NCI-H146 treated with DMSO at 0.1 percent for 48 hours (cell line): ENCODE data around the gene MAN1B1.
"Not testable (repeated sequence)": the region's sequence is repeated elsewhere in the genome, so short reads cannot be mapped to it uniquely, and the experiment has no call there.

Source experiments
- DNase-seq: peaks from one replicate; lab custom pipeline; 2025; ENCODE audit not compliant: unreplicated experiment; lab: John Stamatoyannopoulos, UW

The MAN1B1 gene

DNA sequence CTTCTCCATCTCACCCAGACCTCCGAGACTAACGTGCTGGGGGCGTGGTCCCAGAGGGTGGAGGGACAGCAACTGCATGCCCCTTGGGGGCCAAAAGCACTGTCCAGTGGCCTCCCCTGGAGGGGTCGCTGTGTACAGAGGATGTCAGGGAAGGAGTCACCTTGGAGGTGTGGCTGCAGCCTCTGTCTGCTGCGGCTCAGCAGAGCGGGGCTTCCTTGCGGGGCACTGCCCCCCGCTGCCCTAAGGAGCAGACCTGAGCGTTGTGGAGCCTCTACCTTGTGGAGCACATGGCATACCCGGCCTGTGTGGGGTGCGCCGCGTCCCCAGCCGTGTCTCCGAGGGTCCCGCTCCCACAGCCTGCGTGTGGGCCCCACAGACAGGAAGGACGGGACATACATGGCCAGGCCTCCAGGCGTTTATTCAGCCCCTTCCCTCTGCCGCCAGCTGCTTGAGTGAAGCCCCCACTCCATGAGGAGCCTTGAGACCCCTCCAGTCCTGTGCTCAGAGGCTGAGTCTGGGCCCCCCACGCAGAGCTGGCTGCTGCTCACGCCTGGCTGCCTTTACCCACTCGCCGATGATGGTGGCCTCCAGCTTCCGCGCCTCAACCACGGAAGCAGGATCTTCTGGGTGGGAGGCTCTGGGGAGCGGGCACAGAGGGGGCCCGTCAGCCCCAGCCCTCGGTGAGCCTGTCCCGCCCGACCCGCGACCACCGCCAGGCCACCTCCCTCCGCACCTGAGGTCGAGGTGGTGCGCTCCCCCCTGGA, 23.5 kb downstream of the MAN1B1 start:
- DNase-seq: no peak

DNA sequence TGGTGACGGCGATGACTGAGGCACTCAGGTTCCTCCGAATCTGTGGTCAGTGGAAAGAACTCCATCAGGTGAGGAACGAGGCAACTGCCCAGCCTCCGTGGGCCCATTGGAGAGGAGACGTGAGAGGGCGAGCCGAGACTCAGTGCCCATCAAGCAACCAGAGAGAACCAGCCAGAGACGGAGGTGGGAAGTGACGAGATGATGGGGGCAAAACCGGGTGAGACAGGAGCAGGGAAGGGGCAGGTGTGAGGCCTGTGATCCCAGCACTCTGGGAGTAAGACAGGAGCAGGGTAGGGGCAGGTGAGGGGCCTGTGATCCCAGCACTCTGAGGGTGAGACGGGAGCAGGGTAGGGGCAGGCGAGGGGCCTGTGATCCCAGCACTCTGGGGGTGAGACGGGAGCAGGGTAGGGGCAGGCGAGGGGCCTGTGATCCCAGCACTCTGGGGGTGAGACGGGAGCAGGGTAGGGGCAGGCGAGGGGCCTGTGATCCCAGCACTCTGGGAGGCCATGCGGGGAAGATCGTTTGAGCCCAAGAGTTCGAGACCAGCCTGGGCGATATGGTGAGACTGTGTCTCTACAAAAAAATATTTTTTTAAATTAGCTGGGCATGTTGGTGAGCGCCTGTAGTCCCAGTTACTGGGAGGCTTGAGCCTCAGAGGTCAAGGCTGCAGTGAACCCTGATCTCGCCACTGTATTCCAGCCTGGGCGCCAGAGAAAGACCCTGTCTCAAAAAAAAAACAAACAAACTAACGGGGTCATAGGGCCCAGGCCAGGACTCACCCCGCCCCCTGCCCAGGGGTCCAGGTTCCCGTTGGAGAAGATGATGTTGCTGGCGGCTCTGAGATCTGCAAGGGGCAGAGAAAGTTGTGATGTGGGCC, 24.4 kb downstream of the MAN1B1 start:
- no peak for DNase-seq

DNA sequence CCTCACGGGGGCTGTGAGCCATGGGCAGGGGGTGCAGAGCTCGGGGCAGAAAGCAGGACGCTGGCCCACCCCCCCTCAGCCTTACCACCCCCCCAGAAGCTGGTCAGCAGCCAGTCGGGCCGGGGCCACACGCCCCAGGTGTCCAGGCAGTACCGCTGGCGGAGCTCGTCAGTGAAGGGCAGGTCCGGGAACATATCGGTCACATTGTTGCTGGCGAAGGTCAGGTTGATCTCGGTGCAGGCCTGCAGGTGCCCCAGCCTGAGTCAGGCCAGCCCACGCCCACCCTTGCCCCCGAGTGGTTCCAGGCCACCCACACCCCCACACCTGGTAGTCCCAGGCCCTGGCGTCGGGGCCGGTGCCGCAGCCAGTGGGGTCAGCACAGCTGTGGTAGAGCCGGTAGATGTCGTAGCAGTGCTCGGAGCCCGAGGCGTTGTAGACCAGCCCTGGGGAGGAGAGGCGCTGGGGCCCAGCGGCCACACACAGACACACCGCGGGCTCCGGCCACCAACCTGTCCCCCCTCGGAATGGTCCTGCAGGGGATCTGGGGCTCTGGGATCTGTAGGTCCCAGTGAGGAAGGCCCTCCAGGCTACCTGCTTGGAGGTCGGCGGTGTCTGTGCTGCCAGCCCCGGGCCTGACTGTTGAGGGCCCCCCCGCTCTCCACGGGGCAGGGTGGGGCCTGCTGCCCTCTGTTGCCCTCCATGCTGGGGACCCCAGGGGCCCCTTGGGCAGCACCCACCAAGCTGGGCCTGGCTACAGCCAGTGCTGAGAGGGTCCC, 25.2 kb downstream of the MAN1B1 start:
- no peak for DNase-seq

DNA sequence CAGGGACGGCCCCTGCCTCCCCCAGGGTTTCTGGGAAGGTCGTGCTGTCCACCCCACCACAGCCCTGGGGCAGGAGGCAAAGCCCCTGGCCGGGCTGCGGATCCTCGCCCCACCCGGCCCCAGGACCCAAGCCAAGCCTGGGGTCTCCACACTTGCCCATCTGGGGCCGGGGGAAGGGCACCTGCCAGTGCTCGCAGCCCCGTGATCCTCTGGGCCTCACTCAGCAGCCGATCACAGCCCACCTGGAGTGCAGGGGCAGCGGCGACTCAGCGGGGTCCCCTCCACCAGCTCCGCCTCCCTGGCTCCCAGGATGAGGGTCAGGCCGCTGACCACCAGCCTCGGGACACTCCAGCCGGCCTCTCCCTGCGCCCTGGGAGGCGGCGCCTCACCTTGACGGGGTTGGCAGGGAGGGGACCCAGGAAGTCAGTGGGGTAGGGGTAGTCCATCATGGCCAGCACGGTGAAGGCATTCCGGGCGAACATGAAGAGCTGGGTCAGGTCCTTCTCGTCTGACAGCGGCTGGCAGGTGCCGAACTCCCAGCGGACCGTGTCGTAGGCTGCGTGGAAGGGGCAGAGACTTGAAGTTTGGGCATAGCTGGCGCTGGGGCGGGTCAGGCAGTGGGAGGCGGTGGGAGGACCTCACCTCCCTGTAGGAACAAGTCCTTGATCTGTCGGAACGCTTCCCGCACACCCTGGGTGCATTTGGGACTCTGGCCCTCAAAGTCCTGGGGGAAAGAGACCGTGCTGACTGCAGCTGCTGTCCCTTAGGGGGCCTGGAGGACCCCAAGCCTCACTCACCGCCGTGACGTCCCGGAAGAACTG, 26.0 kb downstream of the MAN1B1 start:
- no peak for DNase-seq

DNA sequence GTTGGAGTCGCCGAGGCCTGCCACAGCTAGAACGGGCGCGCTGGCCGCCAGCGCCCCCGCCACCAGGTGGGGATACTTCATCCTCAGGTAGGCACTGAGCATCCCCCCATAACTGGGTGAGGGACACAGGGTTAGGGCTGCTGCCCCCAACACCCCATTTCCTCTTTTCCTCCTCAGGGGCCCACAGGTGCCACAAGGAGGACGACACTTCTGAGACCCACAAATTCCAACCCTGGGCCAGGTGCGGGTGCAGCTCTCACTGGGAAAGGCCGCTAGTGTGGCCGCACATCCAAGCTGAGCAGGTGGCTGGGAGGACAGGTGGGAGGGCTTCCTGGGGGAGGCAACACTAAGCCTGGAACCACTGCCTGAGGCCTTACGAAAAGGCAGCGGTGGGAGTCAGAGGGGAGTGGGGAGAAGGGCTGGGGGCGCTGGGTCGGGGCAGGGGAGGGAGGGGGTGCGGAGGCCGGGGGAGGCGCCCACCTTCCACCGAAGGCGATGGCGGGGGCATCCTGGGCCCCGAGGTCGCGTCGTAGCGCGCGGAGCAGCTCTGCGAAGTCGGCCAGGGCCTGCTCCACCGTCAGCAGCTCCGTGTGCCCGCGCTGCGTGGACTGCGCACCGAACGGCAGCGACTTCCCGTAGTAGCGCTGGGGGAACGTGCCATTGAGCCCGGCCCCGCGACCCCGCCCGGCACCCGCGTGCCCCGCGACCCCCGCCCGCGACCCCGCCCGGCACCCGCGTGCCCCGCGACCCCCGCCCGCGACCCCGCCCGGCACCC, 26.8 kb downstream of the MAN1B1 start:
- no peak for DNase-seq

DNA sequence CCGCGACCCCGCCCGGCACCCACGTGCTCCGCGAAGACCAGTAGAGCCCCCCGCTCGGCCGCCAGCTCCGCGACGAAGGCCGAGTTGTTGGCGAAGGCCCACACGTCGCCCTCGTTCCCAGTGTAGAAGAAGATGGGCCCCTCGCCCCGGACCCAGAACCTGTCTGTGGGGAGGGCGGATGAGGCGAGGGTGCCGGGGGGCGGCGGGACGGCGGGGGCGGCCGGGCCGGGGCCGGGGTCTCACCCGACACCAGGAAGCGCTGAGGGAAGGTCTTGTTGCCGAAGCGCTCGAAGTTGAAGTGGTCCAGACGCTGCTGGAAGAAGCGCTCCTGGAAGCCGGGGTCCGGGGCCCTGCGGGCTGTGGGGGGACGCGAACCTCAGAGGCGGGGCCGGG, 27.4 kb downstream of the MAN1B1 start:
- no peak for DNase-seq

DNA sequence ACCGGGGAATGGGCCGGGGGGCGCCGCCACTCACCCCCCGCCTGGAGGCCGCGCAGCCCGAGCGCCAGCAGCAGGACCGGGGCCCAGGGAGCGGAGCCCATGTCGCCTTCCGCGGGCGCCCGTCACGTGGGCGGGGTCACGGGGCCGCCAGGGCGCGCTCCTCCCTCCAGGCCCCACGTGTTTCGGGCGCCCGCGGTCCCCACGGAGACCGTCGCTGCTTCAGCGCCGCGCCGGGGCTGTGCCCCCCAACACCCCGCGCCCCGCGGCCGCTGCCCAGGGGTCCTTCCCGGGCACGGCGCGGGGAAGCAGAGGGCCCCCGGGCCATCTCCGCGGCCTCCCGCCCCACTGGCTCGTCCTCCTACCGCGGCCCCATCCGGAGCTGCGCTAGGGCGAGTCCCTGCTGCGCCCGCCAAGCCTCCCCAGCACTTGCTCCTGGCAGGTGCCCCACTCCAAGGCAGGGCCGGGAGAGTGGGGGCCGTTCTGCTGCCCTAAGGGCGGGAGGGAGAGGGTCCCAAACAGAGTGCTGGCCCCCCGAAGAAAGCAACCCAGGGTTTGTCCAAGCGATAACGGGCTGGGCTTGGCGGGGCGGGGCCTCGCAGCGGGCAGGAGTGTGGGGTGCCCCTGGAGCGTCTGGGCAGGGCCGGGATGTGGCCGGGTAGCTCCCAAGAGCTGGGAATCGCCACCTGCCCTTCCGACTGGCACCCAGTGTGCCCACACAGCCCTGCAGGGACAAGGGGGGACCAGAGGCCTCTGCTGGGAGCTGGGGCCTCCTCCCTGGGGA, 28.0 kb downstream of the MAN1B1 start, which contains the start of gene DPP7:
TSS of gene DPP7 (minus strand) at position 121 of the 781 bp plus-strand sequence. CDS start at position 101, 20 bp downstream.
- DNase-seq: peak; percentile 6

DNA sequence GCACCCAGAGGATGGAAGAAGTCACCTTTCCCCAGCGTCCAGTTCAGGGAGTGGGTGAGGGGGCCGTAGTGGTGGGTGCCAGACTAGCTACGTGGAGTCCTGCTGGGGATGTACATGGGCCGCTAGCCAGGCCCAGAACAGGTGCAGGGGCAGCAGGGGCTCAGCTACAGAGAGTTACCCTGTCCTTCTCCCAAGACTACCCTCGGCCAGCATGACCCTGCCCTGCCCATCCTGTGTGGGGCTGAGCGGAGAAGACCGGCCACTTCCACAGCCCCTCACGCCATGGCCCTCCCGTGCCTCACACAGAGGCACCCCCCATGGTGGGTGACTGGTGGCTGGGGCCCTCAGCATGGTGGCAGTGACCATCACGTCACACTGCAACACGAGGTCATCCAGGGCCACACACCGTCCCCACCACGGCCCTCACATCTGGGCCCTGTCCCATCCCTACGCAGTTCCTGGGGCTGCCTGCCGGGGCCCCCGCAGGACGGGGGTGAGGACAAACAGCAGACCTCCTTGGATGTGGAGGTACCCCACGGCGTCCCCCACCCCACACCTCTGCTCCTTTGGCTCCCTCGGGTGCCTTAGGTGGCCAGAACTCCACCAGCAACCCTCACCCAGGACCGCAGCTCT, 28.7 kb downstream of the MAN1B1 start:
- no peak for DNase-seq

DNA sequence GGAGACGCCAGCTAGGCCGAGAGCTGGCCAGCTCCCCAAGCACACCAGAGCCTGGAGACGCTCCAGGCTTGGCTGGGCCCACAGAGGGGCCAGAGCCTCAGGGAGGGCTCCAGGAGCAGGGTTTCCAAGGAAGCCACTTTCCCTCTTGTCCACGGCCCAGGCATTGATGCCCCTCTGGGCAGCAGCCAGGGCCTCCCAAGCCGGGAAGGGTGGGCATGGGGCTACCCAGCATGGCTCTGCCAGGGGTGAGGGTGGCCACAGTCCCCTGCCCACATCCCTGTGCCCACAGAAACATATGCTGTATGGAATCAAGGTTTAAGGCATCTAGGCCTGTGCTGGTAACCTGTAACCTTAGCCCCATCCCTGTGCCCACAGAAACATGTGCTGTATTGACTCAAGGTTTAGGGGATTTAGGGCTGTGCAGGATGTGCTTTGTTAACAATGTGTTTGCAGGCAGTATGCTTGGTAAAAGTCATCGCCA, 29.3 kb downstream of the MAN1B1 start:
- no peak for DNase-seq

DNA sequence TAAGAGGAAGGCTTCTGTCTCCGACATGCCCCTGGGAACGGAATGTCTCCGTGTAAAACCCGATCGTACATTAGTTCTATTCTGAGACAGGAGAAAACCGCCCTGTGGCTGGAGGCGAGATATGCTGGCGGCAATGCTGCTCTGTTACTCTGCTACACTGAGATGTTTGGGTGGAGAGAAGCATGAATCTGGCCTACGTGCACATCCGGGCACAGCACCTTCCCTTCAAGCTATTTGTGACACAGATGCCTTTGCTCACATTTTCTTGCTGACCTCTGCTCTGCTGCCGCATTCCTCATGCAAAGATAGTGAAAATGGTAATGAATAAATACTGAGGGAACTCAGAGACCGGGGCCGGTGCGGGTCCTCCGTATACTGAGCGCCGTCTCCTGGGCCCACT, 29.9 kb downstream of the MAN1B1 start:
- DNase-seq: no peak

DNA sequence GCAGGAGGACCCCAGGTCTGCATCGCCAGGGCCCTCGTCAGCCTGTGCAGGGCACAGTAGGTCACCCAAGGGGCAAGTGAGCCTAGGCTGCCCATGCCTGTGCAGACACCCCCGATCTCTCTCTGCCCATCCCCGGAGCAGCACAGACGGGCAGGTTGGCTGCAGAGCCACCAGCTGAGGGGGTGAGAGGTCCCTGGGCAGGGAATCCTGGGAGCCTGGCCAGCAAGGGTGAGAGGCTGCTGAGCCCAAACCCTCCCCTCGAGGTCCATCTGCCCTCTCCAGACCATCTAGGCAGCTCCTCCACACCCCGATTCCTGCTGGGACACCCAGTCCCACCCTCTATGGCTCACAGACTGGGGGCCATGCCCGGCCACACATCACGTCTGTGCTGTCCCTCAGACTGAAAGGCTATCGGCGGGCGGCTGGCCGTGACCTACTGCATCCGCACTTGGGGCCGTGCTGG, 30.5 kb downstream of the MAN1B1 start:
- DNase-seq: no peak

DNA sequence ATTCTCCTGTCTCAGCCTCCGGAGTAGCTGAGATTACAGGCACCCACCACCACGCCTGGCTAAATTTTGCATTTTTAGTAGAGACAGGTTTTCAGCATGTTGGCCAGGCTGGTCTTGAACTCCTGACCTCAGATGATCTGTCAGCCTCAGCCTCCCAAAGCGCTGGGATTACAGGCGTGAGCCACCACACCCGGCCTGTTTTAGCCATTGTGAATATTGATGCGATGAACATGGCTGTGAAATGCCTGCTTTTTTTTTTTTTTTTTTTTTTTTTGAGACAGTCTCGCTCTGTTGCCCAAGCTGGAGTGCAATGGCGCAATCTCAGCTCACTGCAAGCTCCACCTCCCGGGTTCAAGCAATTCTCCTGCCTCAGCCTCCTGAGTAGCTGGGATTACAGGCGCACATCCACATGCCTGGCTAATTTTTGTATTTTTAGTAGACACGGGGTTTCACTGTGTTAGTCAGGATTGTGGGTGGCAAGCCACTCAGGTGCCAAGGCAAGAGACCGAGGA, 31.4 kb downstream of the MAN1B1 start:
- DNase-seq: not testable (repeated sequence)

DNA sequence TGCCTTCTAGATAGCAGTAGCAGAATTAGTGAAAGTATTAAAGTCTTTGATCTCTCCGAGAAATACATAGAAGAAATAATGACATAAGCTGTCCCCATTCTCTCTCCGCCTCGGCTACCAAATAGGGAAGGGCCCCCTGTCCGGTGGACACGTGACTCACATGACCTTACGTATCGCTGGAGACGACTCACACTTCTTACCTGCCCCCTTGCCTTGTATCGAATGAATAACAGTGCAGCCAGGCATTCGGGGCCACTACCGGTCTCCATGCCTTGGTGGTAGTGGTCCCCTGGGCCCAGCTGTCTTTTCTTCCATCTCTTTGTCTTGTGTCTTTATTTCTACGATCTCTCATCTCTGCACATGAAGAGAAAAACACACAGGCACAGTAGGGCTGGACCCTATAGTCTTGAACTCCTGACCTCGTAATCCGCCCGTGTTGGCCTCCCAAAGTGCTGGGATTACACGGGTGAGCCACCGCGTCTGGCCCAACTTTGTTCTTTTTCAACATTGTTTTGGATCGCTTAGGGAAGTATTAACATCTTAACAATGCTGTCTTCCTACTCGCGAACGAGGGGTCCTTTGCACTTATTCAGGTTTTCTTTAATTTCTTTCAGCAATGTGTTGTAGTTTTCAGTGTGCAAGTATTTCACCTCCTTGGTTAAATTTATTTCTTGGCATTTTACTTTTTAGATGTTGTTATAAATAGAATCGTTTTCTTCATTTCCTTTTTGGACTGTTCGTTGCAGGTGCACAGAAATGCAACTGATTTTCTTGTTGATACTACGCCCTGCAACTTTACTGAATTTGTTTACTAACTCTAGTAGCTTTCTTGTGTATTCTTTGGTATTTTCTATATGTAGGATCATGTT, 35.4 kb downstream of the MAN1B1 start:
- DNase-seq: not testable (repeated sequence)

DNA sequence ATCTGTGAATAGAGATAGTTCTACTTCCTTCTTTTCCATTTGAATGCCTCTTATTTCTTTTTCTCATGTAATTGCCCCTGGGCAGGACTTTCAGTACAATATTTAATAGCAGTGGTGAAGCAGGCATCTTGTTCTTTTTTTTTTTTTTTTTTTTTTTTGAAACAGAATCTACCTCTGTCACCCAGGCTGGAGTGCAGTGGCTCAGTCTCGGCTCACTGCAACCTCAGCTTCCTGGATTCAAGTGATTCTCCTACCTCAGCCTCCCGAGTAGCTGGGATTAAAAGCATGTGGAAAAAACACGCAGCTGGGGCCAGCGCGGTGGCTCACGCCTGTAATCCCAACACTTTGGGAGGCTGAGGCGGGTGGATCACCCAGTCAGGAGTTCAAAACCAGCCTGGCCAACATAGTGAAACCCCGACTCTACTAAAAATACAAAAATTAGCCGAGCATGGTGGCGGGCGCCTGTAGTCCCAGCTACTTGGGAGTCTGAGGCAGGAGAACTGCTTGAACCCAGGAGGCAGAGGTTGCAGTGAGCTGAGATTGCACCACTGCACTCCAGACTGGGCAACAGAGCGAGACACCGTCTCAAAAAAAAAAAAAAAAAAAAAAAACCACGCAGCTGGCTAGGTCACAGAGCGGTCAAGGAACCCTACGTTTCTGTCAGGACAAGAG, 36.1 kb downstream of the MAN1B1 start:
- not testable (repeated sequence) for DNase-seq

DNA sequence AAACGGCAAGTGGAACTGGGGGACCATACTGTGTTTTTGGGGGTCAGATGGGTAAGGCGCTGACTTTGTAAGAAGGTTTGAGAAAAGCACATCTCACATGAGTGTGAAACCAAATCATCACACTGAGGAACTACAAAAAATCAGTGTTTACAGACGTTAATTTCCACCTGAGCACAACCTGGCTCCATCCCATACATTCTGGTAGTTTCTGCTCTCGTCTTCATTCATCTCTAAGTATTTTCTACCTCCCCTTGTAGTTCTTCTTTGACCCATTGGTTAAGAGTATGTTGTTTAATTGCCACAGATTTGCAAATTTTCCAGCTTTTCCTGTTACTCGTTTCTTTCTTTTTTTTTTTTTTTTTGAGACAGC, 36.7 kb downstream of the MAN1B1 start:
- no peak for DNase-seq

DNA sequence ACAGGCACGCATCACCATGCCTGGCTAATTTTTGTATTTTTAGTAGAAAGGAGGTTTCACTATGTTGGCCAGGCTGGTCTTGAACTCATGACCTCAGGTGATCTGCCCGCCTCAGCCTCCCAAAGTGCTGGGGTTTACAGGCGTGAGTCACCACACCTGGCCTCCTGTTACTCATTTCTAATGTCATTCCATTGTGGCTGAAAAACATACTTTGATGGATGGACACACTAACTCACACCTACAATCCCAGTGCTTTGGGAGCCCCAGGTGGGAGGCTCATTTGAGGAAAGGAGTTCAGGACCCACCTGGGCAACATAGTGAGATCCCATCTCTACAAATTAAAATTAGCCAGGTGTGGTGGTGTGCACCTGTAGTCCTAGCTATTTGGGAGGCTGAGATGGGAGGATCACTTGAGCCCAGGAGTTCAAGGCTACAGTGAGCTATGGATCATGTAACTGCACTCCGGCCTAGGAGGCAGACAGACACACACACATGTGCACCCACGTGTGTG, 37.2 kb downstream of the MAN1B1 start:
- not testable (repeated sequence) for DNase-seq
